Fibroblast of skin of scalp (primary cell): Measurements from ENCODE around the gene LYRM7. TPM values are rescaled to one million over a fixed set of nuclear protein-coding genes. Genes with fewer than 3 reads are reported as not detected.
"Not testable (repeated sequence)": the region's sequence is repeated elsewhere in the genome, so short reads cannot be mapped to it uniquely, and the experiment has no call there.

Experiments
- DNase-seq: peaks from one replicate; pipeline ENCODE4 v3.0.0-alpha.2; 2013
- polyA plus RNA-seq, 2 experiments: library from polyadenylated mRNA; unstranded; fragments of 120-200 nt; gene quantifications; one replicate each; pipeline ENCODE4 v1.2.1, GENCODE V29; 2013; ENCODE audit not compliant: insufficient read length in 2 of 2

Gene LYRM7
- 9.0 TPM for polyA plus RNA-seq (2013, experiment 1 of 2; ENCODE audit: insufficient read length)
- 10.4 TPM for polyA plus RNA-seq (2013, experiment 2 of 2; ENCODE audit: insufficient read length)

- DNase-seq = peak; percentile 99
Observed at GRCh38 chr5:131170540-131171275, at the start of gene LYRM7. Gene LYRM7, plus strand, starts transcription at chr5:131170944. Its CDS starts 77 bp downstream, at chr5:131171021.

- DNase-seq = not testable (repeated sequence)
Observed at GRCh38 chr5:131127244-131127643, 43.5 kb upstream of the LYRM7 start.

- no peak for DNase-seq
Observed at GRCh38 chr5:131129306-131129705, 41.4 kb upstream of the LYRM7 start.

GRCh38 chr5:131133091-131133490 is 37.7 kb upstream of the LYRM7 start:
- not testable (repeated sequence) for DNase-seq

- not testable (repeated sequence) for DNase-seq
Observed at GRCh38 chr5:131138406-131138805, 32.3 kb upstream of the LYRM7 start.

GRCh38 chr5:131139321-131139720 is 31.4 kb upstream of the LYRM7 start:
- no peak for DNase-seq

GRCh38 chr5:131142970-131143617 is 27.6 kb upstream of the LYRM7 start:
- no peak for DNase-seq

GRCh38 chr5:131147258-131147657 is 23.5 kb upstream of the LYRM7 start:
- DNase-seq = no peak

- DNase-seq = no peak
Observed at GRCh38 chr5:131148835-131149234, 21.9 kb upstream of the LYRM7 start.

GRCh38 chr5:131150408-131150807 is 20.3 kb upstream of the LYRM7 start:
- no peak for DNase-seq

GRCh38 chr5:131151216-131151615 is 19.5 kb upstream of the LYRM7 start:
- no peak for DNase-seq

- DNase-seq = no peak
Observed at GRCh38 chr5:131156385-131156784, 14.4 kb upstream of the LYRM7 start.

GRCh38 chr5:131156957-131157356 is 13.8 kb upstream of the LYRM7 start:
- no peak for DNase-seq

GRCh38 chr5:131160134-131160533 is 10.6 kb upstream of the LYRM7 start:
- DNase-seq = no peak

- DNase-seq = peak; percentile 35
Observed at GRCh38 chr5:131163276-131164119, 7.2 kb upstream of the LYRM7 start.

GRCh38 chr5:131164191-131165118 is 6.3 kb upstream of the LYRM7 start:
- DNase-seq = peak; percentile 74

GRCh38 chr5:131165119-131165727 is 5.5 kb upstream of the LYRM7 start, which contains the start of gene HINT1:
Gene HINT1, minus strand, starts transcription at chr5:131165256. Its CDS starts 51 bp downstream, at chr5:131165205.
- DNase-seq = peak; percentile 86

- no peak for DNase-seq
Observed at GRCh38 chr5:131167615-131168014, 3.1 kb upstream of the LYRM7 start.

GRCh38 chr5:131169810-131170539 is 769 bp upstream of the LYRM7 start:
- DNase-seq = no peak

- no peak for DNase-seq
Observed at GRCh38 chr5:131171276-131171810, 599 bp downstream of the LYRM7 start.
